HepG2 (cell line): ENCODE data around the gene CEBPB. TPM values are rescaled to one million over a fixed set of nuclear protein-coding genes. Genes with fewer than 3 reads are reported as not detected.

Experiments used
- BORCS8-MEF2B ChIP-seq: sonication (generic); formaldehyde crosslinking; IDR thresholded peaks from 2 replicates; pipeline ENCODE4 v1.8.0; 2022; ENCODE audit warnings: mild to moderate bottlenecking, missing genetic modification reagents
- DMAP1 ChIP-seq: IDR thresholded peaks from 2 replicates; pipeline ENCODE4 v1.6.1; 2016
- FOXA3 ChIP-seq: IDR thresholded peaks from 2 replicates; pipeline ENCODE4 v1.6.1; 2016; ENCODE audit warnings: missing genetic modification reagents, missing compliant biosample characterization
- KLF11 ChIP-seq: IDR thresholded peaks from 2 replicates; pipeline ENCODE4 v1.6.1; 2016; ENCODE audit warnings: missing compliant biosample characterization
- MBD4 ChIP-seq: IDR thresholded peaks from 2 replicates; pipeline ENCODE4 v1.6.1; 2012; ENCODE audit warnings: low read length, inconsistent platforms, borderline replicate concordance
- NFKBIZ ChIP-seq: IDR thresholded peaks from 2 replicates; pipeline ENCODE4 v1.6.1; 2018; ENCODE audit warnings: missing genetic modification reagents, missing compliant biosample characterization
- PHF21A ChIP-seq: sonication (generic); formaldehyde crosslinking; IDR thresholded peaks from 2 replicates; pipeline ENCODE4 v1.5.0; 2020; ENCODE audit warnings: mild to moderate bottlenecking, missing genetic modification reagents
- SALL1 ChIP-seq: sonication (generic); formaldehyde crosslinking; IDR thresholded peaks from 2 replicates; pipeline ENCODE4 v1.8.0; 2022; ENCODE audit warnings: mild to moderate bottlenecking, missing genetic modification reagents
- SCMH1 ChIP-seq: sonication (generic); formaldehyde crosslinking; IDR thresholded peaks from 2 replicates; pipeline ENCODE4 v1.9.0; 2021; ENCODE audit warnings: missing genetic modification reagents, mild to moderate bottlenecking, borderline replicate concordance
- SP1 ChIP-seq, 2 experiments: fragments of 450-650 bp in 1 of 2; sonication (generic) in 1 of 2; formaldehyde crosslinking in 1 of 2; IDR thresholded peaks; 2 replicates each; pipeline versions ENCODE4 v1.4.0 to v1.6.1; 2016 to 2020; ENCODE audit warnings: missing genetic modification reagents in 1 of 2
- SRSF1 ChIP-seq: fragments of 200-400 bp; formaldehyde crosslinking; optimal IDR thresholded peaks from 2 replicates; pipeline ENCODE3; 2017; ENCODE audit warnings: mild to moderate bottlenecking, low read depth, low read length, moderate library complexity
- STAT5B ChIP-seq: sonication (generic); formaldehyde crosslinking; IDR thresholded peaks from 2 replicates; pipeline ENCODE4 v1.4.0; 2020; ENCODE audit warnings: missing genetic modification reagents
- TEAD2 ChIP-seq: sonication (generic); formaldehyde crosslinking; IDR thresholded peaks from 2 replicates; pipeline ENCODE4 v1.9.0; 2021; ENCODE audit warnings: missing genetic modification reagents
- THRA ChIP-seq: sonication (generic); formaldehyde crosslinking; IDR thresholded peaks from 2 replicates; pipeline ENCODE4 v1.4.0; 2020; ENCODE audit warnings: missing genetic modification reagents, borderline replicate concordance
- ZFP90 ChIP-seq: sonication (generic); formaldehyde crosslinking; IDR thresholded peaks from 2 replicates; pipeline ENCODE4 v1.8.0; 2022; ENCODE audit warnings: missing genetic modification reagents, mild to moderate bottlenecking, inconsistent platforms, borderline replicate concordance
- ZFX ChIP-seq: sonication (generic); formaldehyde crosslinking; IDR thresholded peaks from 2 replicates; pipeline ENCODE4 v1.4.0; 2020; ENCODE audit warnings: mild to moderate bottlenecking, low read depth, missing genetic modification reagents, moderate library complexity
- ZMAT5 ChIP-seq: sonication (generic); formaldehyde crosslinking; IDR thresholded peaks from 2 replicates; pipeline ENCODE4 v1.5.0; 2020; ENCODE audit warnings: mild to moderate bottlenecking, low read depth, missing genetic modification reagents, borderline replicate concordance
- ZNF451 ChIP-seq: sonication (generic); formaldehyde crosslinking; IDR thresholded peaks from 2 replicates; pipeline ENCODE4 v1.5.0; 2020; ENCODE audit warnings: mild to moderate bottlenecking, missing genetic modification reagents
- ZNF468 ChIP-seq: sonication (generic); formaldehyde crosslinking; IDR thresholded peaks from 2 replicates; pipeline ENCODE4 v1.8.0; 2022; ENCODE audit warnings: mild to moderate bottlenecking, moderate library complexity, missing genetic modification reagents
- ZNF496 ChIP-seq: sonication (generic); formaldehyde crosslinking; IDR thresholded peaks from 2 replicates; pipeline ENCODE4 v1.8.1; 2023; ENCODE audit warnings: mild to moderate bottlenecking, moderate library complexity, missing genetic modification reagents; ENCODE audit not compliant: insufficient replicate concordance
- ZNF549 ChIP-seq: sonication (generic); formaldehyde crosslinking; IDR thresholded peaks from 2 replicates; pipeline ENCODE4 v1.5.0; 2020; ENCODE audit warnings: missing genetic modification reagents
- polyA plus RNA-seq, 8 experiments: library from polyadenylated mRNA; depleted of rRNA in 3 of 8; stranded (reverse) in 7 of 8; unstranded in 1 of 8; fragments of >200 nt; fragmentation: Illumina TruSeq in 4 of 8; extraction: Trizol in 4 of 8; gene quantifications; 2 replicates each; pipeline versions ENCODE4 v1.2.1 to v1.2.3, GENCODE V29; 2011 to 2016; ENCODE audit warnings: low read depth in 4 of 8, missing spikeins in 1 of 8, mixed read lengths in 1 of 8; ENCODE audit not compliant: insufficient read depth in 1 of 8
- total RNA-seq, 5 experiments: library from RNA; depleted of rRNA; stranded (reverse); fragments of >200 nt; fragmentation: Illumina TruSeq; extraction: Trizol; gene quantifications; 2 replicates each; pipeline ENCODE4 v1.2.3, GENCODE V29; 2016; ENCODE audit warnings: low read depth in 1 of 5
- TF ChIP-seq, protein P1 (sequence below): sonication (generic); formaldehyde crosslinking; IDR thresholded peaks from 2 replicates; pipeline ENCODE4 v1.8.1; 2023; ENCODE audit warnings: missing genetic modification reagents, mild to moderate bottlenecking, borderline replicate concordance
- TF ChIP-seq, protein P2 (sequence below): sonication (generic); formaldehyde crosslinking; IDR thresholded peaks from 2 replicates; pipeline ENCODE4 v1.4.0; 2020; ENCODE audit warnings: missing genetic modification reagents, borderline replicate concordance
- TF ChIP-seq, protein P3 (sequence below): sonication (generic); formaldehyde crosslinking; IDR thresholded peaks from 2 replicates; pipeline ENCODE4 v1.4.0; 2020; ENCODE audit warnings: missing genetic modification reagents
- TF ChIP-seq, protein P4 (sequence below): sonication (generic); formaldehyde crosslinking; IDR thresholded peaks from 2 replicates; pipeline ENCODE4 v1.5.0; 2020; ENCODE audit warnings: mild to moderate bottlenecking, missing genetic modification reagents

CEBPB gene
- total and polyA plus RNA-seq, 2 of the 13 experiments (the other 11 are each of a cell fraction or from before 2014, with no cell fraction given), result 18.5 to 28.2 TPM

DNA sequence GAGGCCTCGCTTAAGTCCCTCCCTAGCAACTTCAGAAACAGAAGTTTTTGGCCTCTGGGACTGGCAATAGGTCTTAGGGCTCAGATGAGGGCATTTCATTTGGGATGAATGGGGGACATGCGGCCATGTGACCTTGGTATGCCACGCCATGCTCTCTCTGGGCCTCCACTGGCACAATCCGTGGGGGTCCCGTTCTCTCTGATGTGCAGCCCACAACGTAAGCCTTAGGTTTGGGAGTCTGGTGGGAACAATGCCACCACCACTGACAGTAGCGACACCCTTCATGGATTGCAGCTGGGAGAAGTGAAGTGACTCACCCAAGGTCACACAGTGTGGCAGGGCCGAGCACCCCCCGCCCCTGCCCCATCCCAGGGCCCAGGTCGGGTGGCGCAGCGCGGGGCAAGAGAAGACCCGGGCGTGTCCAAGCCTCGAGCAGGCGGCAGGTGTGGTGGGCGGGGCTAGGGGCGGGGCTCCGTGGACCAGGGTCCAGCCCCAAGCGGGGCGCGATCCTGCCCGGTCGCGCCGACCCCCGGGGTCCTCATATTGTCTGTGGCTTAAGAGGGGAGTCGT lies 864 bp upstream of the CEBPB start (continued):
- TF ChIP-seq ZFP90 (CRISPR knock-in tag) (peak; percentile 87), DMAP1 (peak; percentile 9), FOXA3 (CRISPR knock-in tag) (no peak), SALL1 (CRISPR knock-in tag) (no peak), NFKBIZ (CRISPR knock-in tag) (no peak; the same call in 1 of the 2 replicates), ZNF549 (CRISPR knock-in tag) (no peak), THRA (CRISPR knock-in tag) (no peak), TEAD2 (CRISPR knock-in tag) (no peak), ZNF468 (CRISPR knock-in tag) (peak; percentile 88; the same call in 1 of the 2 replicates), STAT5B (CRISPR knock-in tag) (no peak), SP1 (IDR thresholded peaks at IDR 0.05) (no peak), SP1 (CRISPR knock-in tag; IDR thresholded peaks at IDR 0.05) (peak; percentile 67), KLF11 (no peak; the same call in 1 of the 2 replicates), ZNF496 (no peak), BORCS8-MEF2B (CRISPR knock-in tag) (no peak), SRSF1 (no peak), ZFX (CRISPR knock-in tag) (no peak), SCMH1 (CRISPR knock-in tag) (no peak), MBD4 (no peak), PHF21A (no peak), ZMAT5 (CRISPR knock-in tag) (no peak), ZNF451 (no peak)
- TF ChIP-seq, protein P1, sequence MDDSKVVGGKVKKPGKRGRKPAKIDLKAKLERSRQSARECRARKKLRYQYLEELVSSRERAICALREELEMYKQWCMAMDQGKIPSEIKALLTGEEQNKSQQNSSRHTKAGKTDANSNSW (CRISPR knock-in tag), result no peak
- TF ChIP-seq, protein P2, sequence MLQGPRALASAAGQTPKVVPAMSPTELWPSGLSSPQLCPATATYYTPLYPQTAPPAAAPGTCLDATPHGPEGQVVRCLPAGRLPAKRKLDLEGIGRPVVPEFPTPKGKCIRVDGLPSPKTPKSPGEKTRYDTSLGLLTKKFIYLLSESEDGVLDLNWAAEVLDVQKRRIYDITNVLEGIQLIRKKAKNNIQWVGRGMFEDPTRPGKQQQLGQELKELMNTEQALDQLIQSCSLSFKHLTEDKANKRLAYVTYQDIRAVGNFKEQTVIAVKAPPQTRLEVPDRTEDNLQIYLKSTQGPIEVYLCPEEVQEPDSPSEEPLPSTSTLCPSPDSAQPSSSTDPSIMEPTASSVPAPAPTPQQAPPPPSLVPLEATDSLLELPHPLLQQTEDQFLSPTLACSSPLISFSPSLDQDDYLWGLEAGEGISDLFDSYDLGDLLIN, result 0 out of 2 replicates have a peak, but pooled peaks have one; percentile 57
- TF ChIP-seq, protein P3, sequence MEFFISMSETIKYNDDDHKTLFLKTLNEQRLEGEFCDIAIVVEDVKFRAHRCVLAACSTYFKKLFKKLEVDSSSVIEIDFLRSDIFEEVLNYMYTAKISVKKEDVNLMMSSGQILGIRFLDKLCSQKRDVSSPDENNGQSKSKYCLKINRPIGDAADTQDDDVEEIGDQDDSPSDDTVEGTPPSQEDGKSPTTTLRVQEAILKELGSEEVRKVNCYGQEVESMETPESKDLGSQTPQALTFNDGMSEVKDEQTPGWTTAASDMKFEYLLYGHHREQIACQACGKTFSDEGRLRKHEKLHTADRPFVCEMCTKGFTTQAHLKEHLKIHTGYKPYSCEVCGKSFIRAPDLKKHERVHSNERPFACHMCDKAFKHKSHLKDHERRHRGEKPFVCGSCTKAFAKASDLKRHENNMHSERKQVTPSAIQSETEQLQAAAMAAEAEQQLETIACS (CRISPR knock-in tag), result no peak
- TF ChIP-seq, protein P4, sequence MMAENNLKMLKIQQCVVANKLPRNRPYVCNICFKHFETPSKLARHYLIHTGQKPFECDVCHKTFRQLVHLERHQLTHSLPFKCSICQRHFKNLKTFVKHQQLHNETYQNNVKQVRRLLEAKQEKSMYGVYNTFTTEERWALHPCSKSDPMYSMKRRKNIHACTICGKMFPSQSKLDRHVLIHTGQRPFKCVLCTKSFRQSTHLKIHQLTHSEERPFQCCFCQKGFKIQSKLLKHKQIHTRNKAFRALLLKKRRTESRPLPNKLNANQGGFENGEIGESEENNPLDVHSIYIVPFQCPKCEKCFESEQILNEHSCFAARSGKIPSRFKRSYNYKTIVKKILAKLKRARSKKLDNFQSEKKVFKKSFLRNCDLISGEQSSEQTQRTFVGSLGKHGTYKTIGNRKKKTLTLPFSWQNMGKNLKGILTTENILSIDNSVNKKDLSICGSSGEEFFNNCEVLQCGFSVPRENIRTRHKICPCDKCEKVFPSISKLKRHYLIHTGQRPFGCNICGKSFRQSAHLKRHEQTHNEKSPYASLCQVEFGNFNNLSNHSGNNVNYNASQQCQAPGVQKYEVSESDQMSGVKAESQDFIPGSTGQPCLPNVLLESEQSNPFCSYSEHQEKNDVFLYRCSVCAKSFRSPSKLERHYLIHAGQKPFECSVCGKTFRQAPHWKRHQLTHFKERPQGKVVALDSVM (CRISPR knock-in tag), result no peak
